SK-N-SH (cell line): ENCODE results near the gene CDC27. TPM values are rescaled to one million over a fixed set of nuclear protein-coding genes. Genes with fewer than 3 reads are reported as not detected.
"Not testable (repeated sequence)": the region's sequence is repeated elsewhere in the genome, so short reads cannot be mapped to it uniquely, and the experiment has no call there.

Experiments used
- CTCF ChIA-PET: fragments of 300-600, 350-600 bp; formaldehyde crosslinking; extraction: SDS; loops from one replicate; lab custom pipeline; 2021; lab: Yijun Ruan, JAX
- POLR2A ChIA-PET: fragments of 350-600 bp; sonication (Branson Sonifier 250); formaldehyde crosslinking; extraction: SDS; loops from one replicate; lab custom pipeline; 2020; ENCODE audit warnings: antibody characterized with exemption, inconsistent platforms; lab: Yijun Ruan, JAX
- DNase-seq: peaks from one replicate; pipeline ENCODE4 v3.0.0; 2012
- H2AFZ ChIP-seq: fragments of 200-600 bp; sonication (generic); 2 replicates; pipeline ENCODE4 v1.8.1; 2016; ENCODE audit warnings: antibody characterized with exemption, mild to moderate bottlenecking, low read depth
- H3F3A ChIP-seq: fragments of 200-600 bp; sonication (generic); replicated peaks from 2 replicates; pipeline ENCODE3; 2016; ENCODE audit warnings: antibody characterized with exemption, mild to moderate bottlenecking; ENCODE audit not compliant: insufficient read depth
- H3K27ac ChIP-seq, 2 experiments: fragments of 200-500 bp in 1 of 2; fragments of 200-600 bp in 1 of 2; sonication (Bioruptor generic) in 1 of 2; sonication (generic), shearing (Covaris generic) in 1 of 2; 2 replicates each; pipeline versions ENCODE4 v1.5.1 to v1.6.1; 2014 to 2016; ENCODE audit warnings: low read depth in 2 of 2, inconsistent platforms in 1 of 2, low read length in 1 of 2, mild to moderate bottlenecking in 1 of 2, mixed read lengths in 1 of 2
- H3K27me3 ChIP-seq: fragments of 200-600 bp; sonication (generic), shearing (Covaris generic); 2 replicates; pipeline ENCODE4 v1.6.1; 2016; ENCODE audit warnings: mixed run types; ENCODE audit not compliant: insufficient read depth
- H3K36me3 ChIP-seq, 2 experiments: fragments of 200-500 bp in 1 of 2; fragments of 200-600 bp in 1 of 2; sonication (Bioruptor generic) in 1 of 2; sonication (generic) in 1 of 2; replicated peaks in 1 of 2; 2 replicates each; pipeline versions ENCODE3 to v1.5.1; 2014 to 2016; ENCODE audit warnings: low read length in 1 of 2, mild to moderate bottlenecking in 1 of 2; ENCODE audit not compliant: insufficient read depth in 2 of 2, control insufficient read depth in 1 of 2
- H3K4me1 ChIP-seq, 2 experiments: fragments of 200-500 bp in 1 of 2; fragments of 200-600 bp in 1 of 2; sonication (Bioruptor generic) in 1 of 2; sonication (generic), shearing (Covaris generic) in 1 of 2; 2 replicates each; pipeline versions ENCODE4 v1.5.1 to v1.6.1; 2014 to 2016; ENCODE audit warnings: low read depth in 1 of 2, low read length in 1 of 2, mixed run types in 1 of 2; ENCODE audit not compliant: insufficient read depth in 2 of 2, control insufficient read depth in 1 of 2
- H3K4me2 ChIP-seq: fragments of 200-600 bp; sonication (generic), shearing (Covaris generic); 2 replicates; pipeline ENCODE4 v1.6.1; 2017; ENCODE audit warnings: mixed run types
- H3K4me3 ChIP-seq, 2 experiments: fragments of 200-500 bp in 1 of 2; fragments of 200-600 bp in 1 of 2; sonication (Bioruptor generic) in 1 of 2; sonication (generic), shearing (Covaris generic) in 1 of 2; 2 replicates each; pipeline versions ENCODE4 v1.5.1 to v1.8.1; 2014 to 2016; ENCODE audit warnings: low read depth in 2 of 2, inconsistent platforms in 1 of 2, low read length in 1 of 2, mild to moderate bottlenecking in 1 of 2, mixed read lengths in 1 of 2, moderate library complexity in 1 of 2
- H3K79me2 ChIP-seq: fragments of 200-600 bp; sonication (generic); 2 replicates; pipeline ENCODE4 v1.8.1; 2017; ENCODE audit warnings: mild to moderate bottlenecking; ENCODE audit not compliant: insufficient read depth
- H3K9ac ChIP-seq: fragments of 200-600 bp; sonication (generic); 2 replicates; pipeline ENCODE4 v1.6.1; 2017; ENCODE audit warnings: mixed run types
- H3K9me2 ChIP-seq: fragments of 200-600 bp; sonication (generic); 2 replicates; pipeline ENCODE4 v1.6.1; 2017; ENCODE audit warnings: mixed run types
- H3K9me3 ChIP-seq: fragments of 200-600 bp; sonication (generic); 2 replicates; pipeline ENCODE4 v1.6.1; 2017; ENCODE audit warnings: mixed run types, mild to moderate bottlenecking, moderate library complexity
- H4K20me1 ChIP-seq: fragments of 200-600 bp; sonication (generic); 2 replicates; pipeline ENCODE4 v1.6.1; 2017; ENCODE audit warnings: mild to moderate bottlenecking, mixed run types; ENCODE audit not compliant: insufficient read depth
- ELF1 ChIP-seq: IDR thresholded peaks from 2 replicates; pipeline ENCODE4 v1.4.0; 2012
- EZH2phosphoT487 ChIP-seq: fragments of 200-600 bp; sonication (generic); IDR thresholded peaks from 2 replicates; pipeline ENCODE4 v1.6.1; 2017; ENCODE audit warnings: low read depth, mixed run types, mild to moderate bottlenecking, antibody characterized with exemption, moderate library complexity, borderline replicate concordance
- FOSL2 ChIP-seq: IDR thresholded peaks from 2 replicates; pipeline ENCODE4 v1.4.0; 2012; ENCODE audit warnings: low read depth, mild to moderate bottlenecking, moderate library complexity, borderline replicate concordance
- FOXM1 ChIP-seq: IDR thresholded peaks from 2 replicates; pipeline ENCODE4 v1.4.0; 2012; ENCODE audit warnings: low read depth, mild to moderate bottlenecking
- GABPA ChIP-seq: IDR thresholded peaks from 2 replicates; pipeline ENCODE4 v1.4.0; 2012; ENCODE audit warnings: low read depth, mild to moderate bottlenecking
- JUND ChIP-seq: IDR thresholded peaks from 2 replicates; pipeline ENCODE4 v1.4.0; 2012
- MEF2A ChIP-seq: IDR thresholded peaks from 2 replicates; pipeline ENCODE4 v1.4.0; 2012; ENCODE audit warnings: low read depth, borderline replicate concordance
- MXI1 ChIP-seq: IDR thresholded peaks from 2 replicates; pipeline ENCODE4 v1.6.1; 2012; ENCODE audit warnings: mild to moderate bottlenecking, low read depth, low read length, improper control_type of control experiment
- NFIC ChIP-seq: IDR thresholded peaks from 2 replicates; pipeline ENCODE4 v1.4.0; 2012; ENCODE audit warnings: borderline replicate concordance
- POLR2AphosphoS5 ChIP-seq: IDR thresholded peaks from 2 replicates; pipeline ENCODE4 v1.6.1; 2012; ENCODE audit warnings: low read depth, low read length
- SIN3A ChIP-seq: IDR thresholded peaks from 2 replicates; pipeline ENCODE4 v1.6.1; 2012; ENCODE audit warnings: low read depth, mild to moderate bottlenecking, low read length, moderate library complexity, borderline replicate concordance
- TCF12 ChIP-seq: IDR thresholded peaks from 2 replicates; pipeline ENCODE4 v1.4.0; 2012
- TEAD4 ChIP-seq: IDR thresholded peaks from 2 replicates; pipeline ENCODE4 v1.4.0; 2012; ENCODE audit warnings: mild to moderate bottlenecking, borderline replicate concordance; ENCODE audit not compliant: insufficient read depth
- USF2 ChIP-seq: fragments of 150-350 bp; IDR thresholded peaks from 2 replicates; pipeline ENCODE4 v1.6.1; 2017; ENCODE audit warnings: antibody characterized with exemption, low read length, low read depth, borderline replicate concordance
- WGBS: methylation state at CpG from one replicate; pipeline ENCODE4 v1.1.6; 2017; ENCODE audit warnings: low lambda C conversion rate; 5-methylcytosine and 5-hydroxymethylcytosine counted together
- polyA plus RNA-seq, 3 experiments: library from polyadenylated mRNA; depleted of rRNA; stranded (reverse); fragments of >200 nt; gene quantifications; 2 replicates each; pipeline ENCODE4 v1.2.3, GENCODE V29; 2012
- TF ChIP-seq, protein P1 (sequence below): IDR thresholded peaks from 2 replicates; pipeline ENCODE4; 2012
- TF ChIP-seq, protein P2 (sequence below): IDR thresholded peaks from 2 replicates; pipeline ENCODE4 v1.6.1; 2012; ENCODE audit warnings: mild to moderate bottlenecking, low read depth, low read length, moderate library complexity

Gene CDC27
- polyA plus RNA-seq, 1 of the 3 experiments (the other 2 are of a cell fraction), result 44.3 TPM

DNA sequence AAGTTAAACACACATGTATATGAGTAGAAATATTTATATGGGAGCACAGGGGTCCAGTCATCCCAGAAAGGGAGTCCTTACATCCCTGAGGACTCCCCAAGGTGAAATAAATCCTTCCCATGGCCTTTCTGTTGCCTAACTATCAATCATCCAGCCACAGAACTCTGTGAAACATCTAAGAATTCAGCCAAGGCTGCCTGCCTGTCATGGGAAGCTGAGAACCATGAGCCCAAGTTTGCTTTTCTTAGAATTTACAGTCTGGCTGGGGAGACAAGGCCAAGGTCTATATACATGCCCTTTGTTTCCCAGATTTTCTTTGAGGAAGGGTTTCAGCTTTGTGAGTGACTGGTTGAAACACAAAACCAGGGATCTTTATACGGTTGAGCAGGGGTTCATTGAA is 35.9 kb upstream of the CDC27 start:
- Histone ChIP-seq H3K4me2 (peak overlapping the region; percentile 42), H3F3A (peaks cover 15% of the 10 kb centered on the region), H3K9ac (peak overlapping the region; percentile 26; the same call in 1 of the 2 replicates), H3K4me3 (no peak overlapping the region), H3K9me3 (no peaks in the 10 kb centered on the region), H3K9me2 (no peaks in the 10 kb centered on the region), H3K4me1 (peaks cover 3 to 17% of the 10 kb centered on the region in 2 experiments; a peak in 2 of 4 replicates), H3K27me3 (no peaks in the 10 kb centered on the region), H4K20me1 (no peaks in the 10 kb centered on the region), H3K79me2 (no peaks in the 10 kb centered on the region), H3K27ac (peak overlapping the region; percentile 41 to 76; a peak in 3 of 4 replicates), H2AFZ (peak overlapping the region; percentile 79), H3K36me3 (no peaks in the 10 kb centered on the region)
- TF ChIP-seq, protein P1, sequence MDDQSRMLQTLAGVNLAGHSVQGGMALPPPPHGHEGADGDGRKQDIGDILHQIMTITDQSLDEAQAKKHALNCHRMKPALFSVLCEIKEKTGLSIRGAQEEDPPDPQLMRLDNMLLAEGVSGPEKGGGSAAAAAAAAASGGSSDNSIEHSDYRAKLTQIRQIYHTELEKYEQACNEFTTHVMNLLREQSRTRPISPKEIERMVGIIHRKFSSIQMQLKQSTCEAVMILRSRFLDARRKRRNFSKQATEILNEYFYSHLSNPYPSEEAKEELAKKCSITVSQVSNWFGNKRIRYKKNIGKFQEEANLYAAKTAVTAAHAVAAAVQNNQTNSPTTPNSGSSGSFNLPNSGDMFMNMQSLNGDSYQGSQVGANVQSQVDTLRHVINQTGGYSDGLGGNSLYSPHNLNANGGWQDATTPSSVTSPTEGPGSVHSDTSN, result 0 out of 2 replicates have a peak, but pooled peaks have one; percentile 26
- TF ChIP-seq EZH2phosphoT487 (no peak), SIN3A (no peak), TCF12 (no peak), FOXM1 (no peak)
- CTCF ChIA-PET, result interaction anchor here (1.0 to 8.6 kb wide), 4 partner anchors 17 to 91 kb away, joined by 3 to 57 read pairs (median 3); no protein-coding TSS in a partner anchor
- POLR2A ChIA-PET, result no interaction called here
- DNase-seq, result no peak
- 40% methylated on average over 1 of the region's 1 CpG for WGBS

DNA sequence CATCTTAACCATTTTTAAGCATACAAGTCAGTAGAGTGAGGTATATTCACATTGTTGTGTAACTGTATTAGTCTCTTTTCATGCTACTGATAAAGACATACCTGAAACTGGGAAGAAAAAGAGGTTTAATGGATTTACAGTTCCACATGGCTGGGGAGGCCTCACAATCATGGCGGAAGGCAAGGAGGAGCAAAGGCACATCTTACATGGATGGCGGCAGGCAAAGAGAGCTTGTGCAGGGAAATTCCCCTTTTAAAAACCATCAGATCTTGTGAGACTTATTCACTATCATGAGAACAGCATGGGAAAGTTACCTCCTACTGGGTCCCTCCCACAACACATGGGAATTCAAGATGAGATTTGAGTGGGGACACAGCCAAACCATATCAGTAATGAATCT is 35.0 kb upstream of the CDC27 start:
- H3K27me3 ChIP-seq, H4K20me1 ChIP-seq, H2AFZ ChIP-seq, H3K9me2 ChIP-seq, H3K79me2 ChIP-seq, H3K27ac ChIP-seq, H3K9me3 ChIP-seq, DNase-seq, POLR2A ChIA-PET, H3K4me3 ChIP-seq, H3K36me3 ChIP-seq, H3K9ac ChIP-seq, H3K4me2 ChIP-seq: not testable (repeated sequence)
- Histone ChIP-seq H3F3A (peaks cover 15% of the 10 kb centered on the region), H3K4me1 (peaks cover 2 to 17% of the 10 kb centered on the region in 2 experiments; a peak in 2 of 4 replicates)
- CTCF ChIA-PET, result interaction anchor here (1.0 to 8.6 kb wide), 3 partner anchors 11 to 99 kb away, joined by 3 to 57 read pairs (median 4); partner anchors contain the start of gene EFCAB13
- 89% methylated on average over 2 of the region's 2 CpGs for WGBS

GRCh38 chr17:47223460-47223859 is 34.4 kb upstream of the CDC27 start:
- Histone ChIP-seq H3K4me2 (no peak overlapping the region; the same call in 1 of the 2 replicates), H3K9ac (no peak overlapping the region), H3K9me3 (no peaks in the 10 kb centered on the region), H3K79me2 (no peaks in the 10 kb centered on the region), H3K27ac (no peak overlapping the region), H4K20me1 (no peaks in the 10 kb centered on the region), H3K27me3 (no peaks in the 10 kb centered on the region), H2AFZ (peak overlapping the region; percentile 9; the same call in 1 of the 2 replicates), H3K9me2 (no peaks in the 10 kb centered on the region), H3F3A (peaks cover 15% of the 10 kb centered on the region), H3K36me3 (no peaks in the 10 kb centered on the region), H3K4me3 (no peak overlapping the region), H3K4me1 (peaks cover 4 to 17% of the 10 kb centered on the region in 2 experiments; a peak in 2 of 4 replicates)
- 79% methylated on average over 5 of the region's 5 CpGs for WGBS
- DNase-seq, result no peak
- ChIA-PET CTCF (interaction anchor here (1.0 to 8.6 kb wide), 3 partner anchors 11 to 100 kb away, joined by 3 to 57 read pairs (median 4); partner anchors contain the start of gene EFCAB13), POLR2A (no interaction called here)
- TF ChIP-seq, protein P2, sequence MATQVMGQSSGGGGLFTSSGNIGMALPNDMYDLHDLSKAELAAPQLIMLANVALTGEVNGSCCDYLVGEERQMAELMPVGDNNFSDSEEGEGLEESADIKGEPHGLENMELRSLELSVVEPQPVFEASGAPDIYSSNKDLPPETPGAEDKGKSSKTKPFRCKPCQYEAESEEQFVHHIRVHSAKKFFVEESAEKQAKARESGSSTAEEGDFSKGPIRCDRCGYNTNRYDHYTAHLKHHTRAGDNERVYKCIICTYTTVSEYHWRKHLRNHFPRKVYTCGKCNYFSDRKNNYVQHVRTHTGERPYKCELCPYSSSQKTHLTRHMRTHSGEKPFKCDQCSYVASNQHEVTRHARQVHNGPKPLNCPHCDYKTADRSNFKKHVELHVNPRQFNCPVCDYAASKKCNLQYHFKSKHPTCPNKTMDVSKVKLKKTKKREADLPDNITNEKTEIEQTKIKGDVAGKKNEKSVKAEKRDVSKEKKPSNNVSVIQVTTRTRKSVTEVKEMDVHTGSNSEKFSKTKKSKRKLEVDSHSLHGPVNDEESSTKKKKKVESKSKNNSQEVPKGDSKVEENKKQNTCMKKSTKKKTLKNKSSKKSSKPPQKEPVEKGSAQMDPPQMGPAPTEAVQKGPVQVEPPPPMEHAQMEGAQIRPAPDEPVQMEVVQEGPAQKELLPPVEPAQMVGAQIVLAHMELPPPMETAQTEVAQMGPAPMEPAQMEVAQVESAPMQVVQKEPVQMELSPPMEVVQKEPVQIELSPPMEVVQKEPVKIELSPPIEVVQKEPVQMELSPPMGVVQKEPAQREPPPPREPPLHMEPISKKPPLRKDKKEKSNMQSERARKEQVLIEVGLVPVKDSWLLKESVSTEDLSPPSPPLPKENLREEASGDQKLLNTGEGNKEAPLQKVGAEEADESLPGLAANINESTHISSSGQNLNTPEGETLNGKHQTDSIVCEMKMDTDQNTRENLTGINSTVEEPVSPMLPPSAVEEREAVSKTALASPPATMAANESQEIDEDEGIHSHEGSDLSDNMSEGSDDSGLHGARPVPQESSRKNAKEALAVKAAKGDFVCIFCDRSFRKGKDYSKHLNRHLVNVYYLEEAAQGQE, result no peak
- TF ChIP-seq ELF1 (no peak), SIN3A (no peak), USF2 (no peak), MEF2A (no peak), FOSL2 (no peak), MXI1 (no peak), NFIC (no peak), GABPA (no peak), TEAD4 (no peak), JUND (no peak), POLR2AphosphoS5 (no peak)
